PC-3 (cell line): ENCODE measurements around the gene LRRC75A.

Experiments
- CTCF ChIP-seq: fragments of 300-600 bp; sonication (generic); conservative IDR thresholded peaks from 2 replicates; pipeline ENCODE4 v1.5.1; 2017; ENCODE audit warnings: antibody characterized with exemption, low read depth, mild to moderate bottlenecking, low read length
- EZH2 ChIP-seq: fragments of 300-600 bp; sonication (generic); IDR thresholded peaks from one replicate; pipeline ENCODE4 v1.6.1; 2017; ENCODE audit warnings: antibody characterized with exemption, mild to moderate bottlenecking, low read length; ENCODE audit not compliant: unreplicated experiment
- EZH2phosphoT487 ChIP-seq: fragments of 300-600 bp; sonication (generic); IDR thresholded peaks from 2 replicates; pipeline ENCODE4 v1.6.1; 2018; ENCODE audit warnings: mild to moderate bottlenecking, antibody characterized with exemption, low read length, borderline replicate concordance

GRCh38 chr17:16493531-16494046 is 1.6 kb upstream of the LRRC75A start:
- TF ChIP-seq EZH2phosphoT487 = no peak
- no peak for TF ChIP-seq CTCF
- TF ChIP-seq EZH2 = no peak
